HEK293T (cell line): Measurements from ENCODE around the gene FAM217B.

Experiments
- ARNT ChIP-seq: fragments of 450-650 bp; IDR thresholded peaks from 2 replicates; pipeline ENCODE4 v1.6.1; 2017; ENCODE audit warnings: mild to moderate bottlenecking
- BHLHE40 ChIP-seq: fragments of 450-650 bp; IDR thresholded peaks from 2 replicates; pipeline ENCODE4 v1.6.1; 2016; ENCODE audit warnings: mild to moderate bottlenecking, moderate library complexity, borderline replicate concordance
- CTBP1 ChIP-seq: fragments of 450-650 bp; IDR thresholded peaks from 2 replicates; pipeline ENCODE4 v1.6.1; 2016; ENCODE audit warnings: borderline replicate concordance
- FOXA1 ChIP-seq: fragments of 450-650 bp; IDR thresholded peaks from 2 replicates; pipeline ENCODE4 v1.6.1; 2016; ENCODE audit warnings: mild to moderate bottlenecking
- FOXM1 ChIP-seq: fragments of 450-650 bp; IDR thresholded peaks from 2 replicates; pipeline ENCODE4 v1.6.1; 2017; ENCODE audit warnings: mild to moderate bottlenecking, borderline replicate concordance
- SP1 ChIP-seq: fragments of 450-650 bp; IDR thresholded peaks from 2 replicates; pipeline ENCODE4 v1.6.1; 2017
- TARDBP ChIP-seq: fragments of 450-650 bp; IDR thresholded peaks from 2 replicates; pipeline ENCODE4 v1.6.1; 2016

- TF ChIP-seq BHLHE40 (no peak), CTBP1 (no peak), FOXM1 (no peak), FOXA1 (no peak), TARDBP (no peak), SP1 (no peak), ARNT (no peak)
Observed at GRCh38 chr20:59891581-59891980, 48.6 kb upstream of the FAM217B start.
